ENCODE data around the gene CAPZB. TPM values are rescaled to one million over a fixed set of nuclear protein-coding genes. Genes with fewer than 3 reads are reported as not detected.
A peak's percentile ranks its signal among the peaks of the same experiment; 100 is the strongest.
"Not testable (repeated sequence)": the region's sequence is repeated elsewhere in the genome, so short reads cannot be mapped to it uniquely, and the experiment has no call there.

CAPZB gene
- total RNA-seq, 1 experiment from 2014 or later, result 201 TPM

DNA sequence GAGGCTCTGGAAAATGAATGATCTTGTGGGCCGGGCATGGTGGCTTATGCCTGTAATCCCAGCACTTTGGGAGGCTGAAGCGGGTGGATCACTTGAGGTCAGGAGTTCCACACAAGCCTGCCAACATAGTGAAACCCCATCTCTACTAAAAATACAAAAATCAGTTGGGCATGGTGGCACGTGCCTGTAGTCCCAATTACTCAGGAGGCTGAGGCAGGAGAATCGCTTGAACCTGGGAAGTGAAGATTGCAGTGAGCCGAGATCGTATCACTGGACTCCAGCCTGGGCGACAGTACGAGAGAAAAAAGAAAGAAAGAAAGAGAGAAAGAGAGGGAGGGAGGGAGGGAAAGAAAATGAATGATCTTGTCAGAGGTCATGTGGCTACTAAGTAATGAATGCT lies 24.3 kb upstream of the CAPZB start:
- H3K4me3 ChIP-seq (ENCODE audit: insufficient read depth, low read depth, low read length); DNase-seq; H3K36me3 ChIP-seq (replicated peaks; ENCODE audit: control insufficient read depth, insufficient read depth, low read length); H3K27me3 ChIP-seq (ENCODE audit: control insufficient read depth, insufficient read depth, low read length): not testable (repeated sequence)

DNA sequence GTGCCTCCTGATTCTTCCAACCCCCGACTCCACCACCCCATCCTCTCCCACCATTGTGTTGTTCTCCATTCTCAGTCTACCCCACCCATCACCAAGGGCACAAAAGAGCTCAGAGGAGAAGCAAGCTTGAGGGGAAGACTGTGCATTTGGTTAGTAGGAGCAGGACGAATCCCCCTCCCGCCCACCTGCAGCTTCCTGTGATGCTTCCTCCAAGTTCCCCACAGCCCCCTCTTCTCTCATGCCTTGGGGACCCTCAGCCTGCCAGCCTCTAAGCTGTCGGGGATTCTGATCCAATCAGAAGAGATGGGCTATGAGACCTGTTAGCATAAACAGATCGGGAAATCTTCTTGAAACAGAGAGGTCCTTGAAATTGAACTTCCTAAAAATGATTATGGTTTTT lies 22.2 kb upstream of the CAPZB start:
- no peak for DNase-seq
- Histone ChIP-seq H3K36me3 (replicated peaks; ENCODE audit: control insufficient read depth, insufficient read depth, low read length) (no peaks in the 10 kb centered on the region), H3K27me3 (ENCODE audit: control insufficient read depth, insufficient read depth, low read length) (no peaks in the 10 kb centered on the region), H3K4me3 (ENCODE audit: insufficient read depth, low read depth, low read length) (no peak overlapping the region)

DNA sequence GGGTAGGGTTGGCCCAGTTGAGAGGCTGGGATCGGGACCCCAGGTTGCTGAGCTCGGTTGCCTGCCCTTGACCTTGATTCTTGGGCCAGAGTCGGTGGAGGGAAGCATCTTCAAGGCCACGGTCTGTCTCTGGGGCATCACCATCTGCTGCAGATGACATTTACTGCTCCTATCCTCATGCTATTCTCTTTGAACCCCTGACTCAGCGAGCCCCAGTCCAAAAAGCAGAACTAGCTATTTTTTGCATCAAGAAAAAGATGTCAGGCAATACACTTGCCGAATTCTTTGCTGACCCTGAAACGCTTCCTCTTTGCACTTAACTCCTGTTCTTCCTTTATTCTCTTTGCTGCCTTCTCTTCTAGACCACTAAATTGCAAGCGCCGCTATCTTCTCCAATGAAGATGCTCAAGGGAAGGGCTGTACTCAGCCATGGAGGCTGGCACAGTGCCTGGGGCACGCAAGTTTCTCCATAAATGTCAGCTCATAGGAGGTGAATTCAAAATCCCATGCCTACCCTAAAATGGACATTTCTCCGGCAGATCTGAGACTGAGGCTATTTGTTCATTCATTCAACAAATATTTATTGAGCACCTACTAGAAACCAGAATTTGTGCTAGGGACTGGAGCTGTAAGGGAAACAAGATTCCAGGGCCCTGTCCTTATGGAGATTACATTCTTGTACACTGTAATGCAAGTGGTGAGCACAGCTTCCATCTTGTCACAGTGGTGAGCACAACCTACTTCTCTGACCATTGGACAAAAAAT lies 20.5 kb upstream of the CAPZB start:
- H3K27me3 ChIP-seq (ENCODE audit: control insufficient read depth, insufficient read depth, low read length), result no peaks in the 10 kb centered on the region
- H3K4me3 ChIP-seq (ENCODE audit: insufficient read depth, low read depth, low read length), result no peak overlapping the region
- DNase-seq, result no peak
- H3K36me3 ChIP-seq (replicated peaks; ENCODE audit: control insufficient read depth, insufficient read depth, low read length), result no peaks in the 10 kb centered on the region

DNA sequence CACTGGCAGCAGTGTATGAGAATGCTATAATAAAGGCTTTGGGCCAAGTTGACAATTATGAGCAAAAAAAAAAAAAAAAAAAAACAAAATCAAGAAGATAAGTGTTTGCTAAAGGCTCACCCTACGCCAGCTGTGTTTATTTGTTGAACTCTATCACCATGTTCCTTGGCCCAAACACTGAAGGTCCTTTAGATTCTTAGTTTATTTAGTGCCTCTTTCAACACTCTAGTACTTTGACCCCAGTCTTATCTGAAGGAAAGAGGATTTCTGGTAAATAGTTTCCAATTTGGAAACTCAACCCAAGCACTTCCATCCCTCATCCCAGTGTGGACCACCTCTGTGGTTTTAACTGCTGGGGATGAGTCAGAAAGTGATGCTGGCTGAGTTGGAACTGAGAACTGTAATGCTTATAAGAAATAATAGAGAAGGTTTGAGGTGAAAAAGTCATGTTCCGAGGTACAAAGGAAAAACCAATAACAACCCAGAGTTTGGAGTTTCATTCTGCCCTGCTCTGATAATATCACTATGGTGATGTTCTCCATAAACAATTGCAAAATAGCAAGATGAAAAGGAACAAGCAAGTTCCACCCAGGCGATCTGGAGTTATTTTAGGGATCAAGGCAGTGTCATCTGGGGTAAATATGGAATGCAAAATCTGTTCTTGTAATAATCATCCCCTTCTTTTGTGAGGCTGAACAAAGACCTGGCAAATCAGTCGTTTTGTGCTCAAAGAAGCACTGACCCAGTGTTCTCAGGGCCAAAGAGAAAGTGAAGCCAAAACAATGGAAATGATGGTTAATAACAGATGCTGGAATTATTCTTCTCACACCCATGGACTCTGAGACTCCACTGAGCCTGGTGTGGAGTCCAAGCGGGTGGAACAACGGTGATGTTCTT lies 19.7 kb upstream of the CAPZB start:
- H3K36me3 ChIP-seq (replicated peaks; ENCODE audit: control insufficient read depth, insufficient read depth, low read length), result no peaks in the 10 kb centered on the region
- no peak for DNase-seq
- no peaks in the 10 kb centered on the region for H3K27me3 ChIP-seq (ENCODE audit: control insufficient read depth, insufficient read depth, low read length)
- H3K4me3 ChIP-seq (ENCODE audit: insufficient read depth, low read depth, low read length), result no peak overlapping the region

DNA sequence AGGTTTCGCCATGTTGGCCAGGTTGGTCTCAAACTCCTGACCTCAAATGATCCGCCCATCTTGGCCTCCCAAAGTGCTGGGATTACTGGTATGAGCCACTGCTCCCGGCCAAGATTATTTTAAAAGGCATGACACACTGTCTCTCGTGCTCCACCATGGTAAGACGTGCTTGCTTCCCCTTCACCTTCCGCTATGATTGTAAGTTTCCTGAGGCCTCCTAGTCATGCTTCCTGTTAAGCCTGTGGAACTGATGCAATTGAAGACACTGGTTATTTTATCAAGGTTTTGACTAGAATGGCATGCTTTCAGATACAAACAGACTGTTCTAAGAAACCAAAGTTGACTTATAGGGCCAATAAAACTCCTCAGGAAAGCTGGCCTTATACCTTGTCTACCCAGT lies 16.9 kb upstream of the CAPZB start:
- not testable (repeated sequence) for H3K4me3 ChIP-seq (ENCODE audit: insufficient read depth, low read depth, low read length); H3K36me3 ChIP-seq (replicated peaks; ENCODE audit: control insufficient read depth, insufficient read depth, low read length); H3K27me3 ChIP-seq (ENCODE audit: control insufficient read depth, insufficient read depth, low read length); DNase-seq

DNA sequence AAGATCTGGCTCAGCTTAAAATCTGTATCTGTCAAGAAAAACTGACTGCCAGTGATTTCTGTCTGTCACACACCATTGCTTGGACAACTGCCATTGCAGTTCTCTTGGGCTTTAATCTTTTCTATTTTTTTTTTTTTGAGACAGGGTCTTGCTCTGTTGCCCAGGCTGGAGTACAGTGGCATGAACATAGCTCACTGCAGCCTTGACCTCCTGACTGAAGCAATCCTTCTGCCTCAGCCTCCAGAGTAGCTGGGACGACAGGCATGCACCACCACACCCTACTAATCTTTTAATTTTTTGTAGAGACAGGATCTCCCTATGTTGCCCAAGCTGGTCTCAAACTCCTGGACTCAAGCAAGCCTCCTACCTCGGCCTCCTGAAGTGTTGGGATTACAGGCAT lies 14.5 kb upstream of the CAPZB start:
- H3K36me3 ChIP-seq (replicated peaks; ENCODE audit: control insufficient read depth, insufficient read depth, low read length); H3K27me3 ChIP-seq (ENCODE audit: control insufficient read depth, insufficient read depth, low read length): not testable (repeated sequence)

DNA sequence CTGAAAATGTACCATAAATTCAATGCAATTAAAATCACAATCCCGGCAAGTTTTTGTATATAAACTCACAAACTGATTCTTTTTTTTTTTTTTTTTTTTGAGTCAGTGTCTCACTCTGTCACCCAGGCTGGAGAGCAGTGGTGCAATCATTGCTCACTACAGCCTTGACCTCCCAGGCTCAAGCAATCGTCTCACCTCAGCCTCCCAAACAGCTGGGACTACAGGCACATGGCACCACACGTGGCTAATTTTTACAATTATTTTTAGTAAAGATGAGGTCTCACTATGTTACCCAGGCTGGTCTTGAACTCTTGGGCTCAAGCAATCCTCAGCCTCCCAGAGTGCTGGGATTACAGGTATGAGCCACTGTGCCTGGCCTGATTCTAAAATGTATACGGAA lies 12.1 kb upstream of the CAPZB start:
- not testable (repeated sequence) for H3K4me3 ChIP-seq (ENCODE audit: insufficient read depth, low read depth, low read length); H3K36me3 ChIP-seq (replicated peaks; ENCODE audit: control insufficient read depth, insufficient read depth, low read length); H3K27me3 ChIP-seq (ENCODE audit: control insufficient read depth, insufficient read depth, low read length); DNase-seq

More for the DNA sequence above, 14.5 kb upstream of the CAPZB start:
- DNase-seq; H3K4me3 ChIP-seq (ENCODE audit: insufficient read depth, low read depth, low read length): not testable (repeated sequence)

DNA sequence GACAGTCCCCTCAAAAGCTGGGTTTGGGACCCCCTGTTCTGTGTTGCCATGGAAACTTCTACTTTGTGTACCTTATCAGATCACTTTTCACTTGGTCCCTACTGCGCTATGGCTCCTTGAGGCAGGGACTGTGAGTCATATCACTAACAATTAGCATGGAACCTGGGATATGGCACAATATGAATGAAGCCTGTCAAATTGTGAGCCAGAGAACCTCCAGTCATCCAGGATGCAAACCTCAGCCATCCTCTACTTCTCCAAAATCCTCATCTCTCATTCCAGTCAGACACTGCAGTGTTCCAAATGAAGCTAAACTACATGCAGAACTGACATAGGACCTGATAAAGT lies 11.2 kb upstream of the CAPZB start:
- Histone ChIP-seq H3K27me3 (ENCODE audit: control insufficient read depth, insufficient read depth, low read length) (no peaks in the 10 kb centered on the region), H3K4me3 (ENCODE audit: insufficient read depth, low read depth, low read length) (no peak overlapping the region), H3K36me3 (replicated peaks; ENCODE audit: control insufficient read depth, insufficient read depth, low read length) (no peaks in the 10 kb centered on the region)
- DNase-seq, result no peak

DNA sequence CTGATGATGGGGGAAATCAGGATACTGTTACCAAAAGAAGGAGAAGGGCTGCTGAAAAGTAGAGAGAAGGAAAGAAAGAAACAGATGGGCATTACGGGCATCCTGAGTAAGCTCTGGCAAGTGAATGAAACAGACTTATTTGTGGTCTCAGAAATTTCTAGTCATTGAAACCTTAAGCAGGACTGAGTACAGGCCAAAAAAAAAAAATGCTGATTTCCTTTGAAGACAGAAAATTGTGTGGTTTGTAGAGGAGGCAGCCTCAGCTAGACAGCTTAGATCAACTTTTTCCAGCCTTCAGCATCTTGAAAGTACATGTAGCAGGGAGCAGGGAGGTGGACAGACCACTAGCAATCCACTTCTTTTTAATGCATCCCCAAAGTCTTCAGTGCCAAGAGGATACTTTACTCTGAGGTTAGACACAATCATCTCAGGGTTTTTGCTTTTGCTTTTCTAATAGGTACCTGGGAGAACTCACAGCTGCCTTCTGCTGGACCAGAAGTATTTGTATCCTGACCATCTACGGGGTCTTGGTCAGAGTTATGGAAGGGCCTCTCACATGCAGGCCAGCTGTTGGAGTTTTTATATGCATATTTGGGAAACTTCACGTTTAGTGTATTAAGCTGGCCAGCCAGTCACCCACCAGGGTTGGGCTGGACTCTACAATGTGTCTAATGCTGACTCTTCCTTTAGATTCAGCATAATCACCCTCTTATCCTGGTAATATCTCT lies 10.6 kb upstream of the CAPZB start:
- DNase-seq, result no peak

DNA sequence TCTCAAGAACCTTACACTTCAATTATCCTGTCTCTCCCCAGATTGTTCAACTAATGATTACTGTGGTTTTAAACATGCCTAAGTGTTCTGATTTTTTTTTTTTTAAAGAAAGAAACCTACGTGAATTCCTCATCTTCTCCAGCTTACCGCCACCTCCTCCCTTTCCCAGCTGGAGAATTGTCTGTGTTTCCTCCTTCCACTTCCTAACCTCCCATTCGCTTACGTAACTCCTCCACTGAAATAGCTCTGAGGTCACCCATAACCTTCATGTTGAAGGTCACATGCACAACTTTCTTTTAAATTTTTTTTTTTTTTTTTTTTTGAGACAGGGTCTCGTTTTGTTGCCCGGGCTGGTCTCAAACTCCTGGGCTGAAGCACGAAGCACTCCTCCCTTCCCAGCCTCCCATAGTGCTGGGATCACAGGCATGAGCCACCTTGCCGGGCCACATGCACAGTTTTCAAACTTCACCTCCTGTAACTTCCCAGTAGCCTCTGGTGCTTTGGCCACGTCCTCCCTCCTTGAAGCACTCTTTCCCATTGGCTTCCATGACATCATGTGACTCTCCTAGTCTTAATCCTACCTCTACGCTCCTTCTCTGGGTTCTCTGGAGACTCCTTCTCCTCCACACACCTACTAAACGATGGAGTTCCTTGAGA lies 9.8 kb upstream of the CAPZB start:
- Histone ChIP-seq H3K36me3 (replicated peaks; ENCODE audit: control insufficient read depth, insufficient read depth, low read length) (no peaks in the 10 kb centered on the region), H3K4me3 (ENCODE audit: insufficient read depth, low read depth, low read length) (no peak overlapping the region), H3K27me3 (ENCODE audit: control insufficient read depth, insufficient read depth, low read length) (no peaks in the 10 kb centered on the region)
- DNase-seq, result no peak

More for the DNA sequence above, 10.6 kb upstream of the CAPZB start:
- no peaks in the 10 kb centered on the region for H3K36me3 ChIP-seq (replicated peaks; ENCODE audit: control insufficient read depth, insufficient read depth, low read length)
- no peak overlapping the region for H3K4me3 ChIP-seq (ENCODE audit: insufficient read depth, low read depth, low read length)
- H3K27me3 ChIP-seq (ENCODE audit: control insufficient read depth, insufficient read depth, low read length), result no peaks in the 10 kb centered on the region

DNA sequence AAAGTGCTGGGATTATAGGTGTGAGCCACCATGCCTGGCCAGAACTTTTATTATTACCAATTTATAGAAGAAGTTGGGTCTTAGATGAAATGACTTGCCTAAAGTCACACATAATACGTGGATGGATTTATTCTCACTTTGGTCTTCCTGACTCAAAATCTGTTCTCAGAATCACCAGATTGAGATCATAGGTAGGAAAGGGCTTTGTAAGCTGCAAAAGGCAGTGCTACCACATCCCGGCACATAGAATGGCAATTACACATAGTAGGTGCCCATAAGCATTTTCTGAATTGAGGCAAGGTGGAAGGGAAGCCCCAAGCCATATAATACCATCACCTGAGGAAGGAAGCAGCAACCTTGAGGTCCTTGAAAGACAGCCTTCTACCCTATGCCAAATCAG lies 8.2 kb upstream of the CAPZB start:
- no peak overlapping the region for H3K4me3 ChIP-seq (ENCODE audit: insufficient read depth, low read depth, low read length)

DNA sequence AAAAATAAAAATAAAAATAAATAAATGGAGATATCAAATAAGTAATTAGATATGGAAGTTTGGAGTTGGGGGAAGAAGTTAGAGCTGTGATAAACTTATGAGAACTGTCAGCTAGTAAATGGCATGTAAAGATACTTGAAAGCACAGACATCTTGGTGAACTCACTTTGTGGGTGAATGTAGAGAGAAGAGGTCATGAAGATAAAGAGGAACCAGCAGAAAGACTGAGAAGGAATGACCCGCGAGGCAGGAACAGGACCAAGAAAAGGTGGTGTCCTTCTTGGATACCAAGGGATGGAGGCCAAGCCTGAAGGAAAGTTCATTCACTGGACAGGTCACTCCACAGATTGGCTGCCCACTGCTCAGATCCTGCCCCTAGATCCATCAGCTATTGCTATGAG lies 4.7 kb upstream of the CAPZB start:
- H3K4me3 ChIP-seq (ENCODE audit: insufficient read depth, low read depth, low read length), result no peak overlapping the region
- no peaks in the 10 kb centered on the region for H3K27me3 ChIP-seq (ENCODE audit: control insufficient read depth, insufficient read depth, low read length)
- no peak for DNase-seq
- H3K36me3 ChIP-seq (replicated peaks; ENCODE audit: control insufficient read depth, insufficient read depth, low read length), result no peaks in the 10 kb centered on the region

More for the DNA sequence above, 8.2 kb upstream of the CAPZB start:
- Histone ChIP-seq H3K27me3 (ENCODE audit: control insufficient read depth, insufficient read depth, low read length) (no peaks in the 10 kb centered on the region), H3K36me3 (replicated peaks; ENCODE audit: control insufficient read depth, insufficient read depth, low read length) (no peaks in the 10 kb centered on the region)
- DNase-seq, result no peak

DNA sequence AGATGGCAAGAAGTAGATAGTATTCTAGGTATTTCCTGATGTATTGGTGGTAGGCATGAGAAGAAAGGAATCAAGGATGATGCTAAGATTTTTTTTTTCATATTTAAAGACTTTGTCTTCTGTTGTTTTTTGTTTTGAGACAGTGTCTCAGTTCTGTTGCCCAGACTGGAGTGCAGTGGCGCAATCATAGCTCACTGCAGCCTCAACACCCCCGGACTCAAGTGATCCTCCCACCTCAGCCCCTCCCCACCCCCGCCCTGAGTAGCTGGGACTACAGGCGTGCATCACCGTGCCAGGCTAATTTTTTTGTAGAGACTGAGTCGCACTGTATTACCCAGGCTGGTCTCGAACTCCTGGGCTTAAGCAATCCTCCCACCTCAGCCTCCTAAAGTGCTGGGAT lies 2.8 kb upstream of the CAPZB start:
- no peak for DNase-seq
- H3K4me3 ChIP-seq (ENCODE audit: insufficient read depth, low read depth, low read length), result no peak overlapping the region

DNA sequence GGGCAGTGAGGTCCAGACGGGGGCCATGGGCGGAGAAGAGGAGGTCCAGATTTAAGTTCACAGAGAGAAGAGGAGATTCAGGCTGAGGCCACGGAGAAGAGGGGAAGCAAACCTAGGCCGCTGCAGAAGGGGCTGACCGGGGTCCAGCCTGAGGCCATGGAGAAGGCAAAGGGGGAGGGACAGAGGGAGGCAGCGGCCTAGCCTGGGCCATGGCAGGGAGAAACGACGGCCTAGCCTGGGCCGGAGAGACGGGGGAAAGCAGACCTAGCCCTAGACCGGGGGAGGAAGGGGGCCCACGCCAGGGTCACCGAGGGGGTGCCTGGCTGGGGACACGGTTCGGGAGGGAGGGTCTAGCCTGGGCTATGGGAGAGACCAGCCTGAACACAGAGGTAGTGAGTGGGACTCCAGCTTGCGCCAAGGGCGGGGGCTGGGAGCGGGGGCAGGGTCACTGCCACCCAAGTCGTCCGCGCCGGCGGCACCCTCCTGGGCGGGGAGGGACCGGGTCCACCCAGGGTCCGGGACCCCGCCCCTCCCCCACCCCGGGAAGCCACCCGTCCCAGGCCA lies 459 bp downstream of the CAPZB start:
- 0 out of 2 replicates have a peak, but pooled peaks cover 1% of the 10 kb centered on the region for H3K36me3 ChIP-seq (replicated peaks; ENCODE audit: control insufficient read depth, insufficient read depth, low read length)
- H3K4me3 ChIP-seq (ENCODE audit: insufficient read depth, low read depth, low read length), result peak overlapping the region; percentile 95
- H3K27me3 ChIP-seq (ENCODE audit: control insufficient read depth, insufficient read depth, low read length), result no peaks in the 10 kb centered on the region
- no peak for DNase-seq

More for the DNA sequence above, 2.8 kb upstream of the CAPZB start:
- Histone ChIP-seq H3K27me3 (ENCODE audit: control insufficient read depth, insufficient read depth, low read length) (no peaks in the 10 kb centered on the region), H3K36me3 (replicated peaks; ENCODE audit: control insufficient read depth, insufficient read depth, low read length) (0 out of 2 replicates have a peak, but pooled peaks cover 1% of the 10 kb centered on the region)
